SK-N-SH (cell line): ENCODE data around the gene NEK2. TPM values are rescaled to one million over a fixed set of nuclear protein-coding genes. Genes with fewer than 3 reads are reported as not detected.

ENCODE experiments used
- CTCF ChIA-PET: fragments of 300-600, 350-600 bp; formaldehyde crosslinking; extraction: SDS; loops from one replicate; lab custom pipeline; 2021; lab: Yijun Ruan, JAX
- POLR2A ChIA-PET: fragments of 350-600 bp; sonication (Branson Sonifier 250); formaldehyde crosslinking; extraction: SDS; loops from one replicate; lab custom pipeline; 2020; ENCODE audit warnings: antibody characterized with exemption, inconsistent platforms; lab: Yijun Ruan, JAX
- DNase-seq: peaks from one replicate; pipeline ENCODE4 v3.0.0; 2012
- H2AFZ ChIP-seq: fragments of 200-600 bp; sonication (generic); 2 replicates; pipeline ENCODE4 v1.8.1; 2016; ENCODE audit warnings: antibody characterized with exemption, mild to moderate bottlenecking, low read depth
- H3F3A ChIP-seq: fragments of 200-600 bp; sonication (generic); replicated peaks from 2 replicates; pipeline ENCODE3; 2016; ENCODE audit warnings: antibody characterized with exemption, mild to moderate bottlenecking; ENCODE audit not compliant: insufficient read depth
- H3K27ac ChIP-seq, 2 experiments: fragments of 200-500 bp in 1 of 2; fragments of 200-600 bp in 1 of 2; sonication (Bioruptor generic) in 1 of 2; sonication (generic), shearing (Covaris generic) in 1 of 2; 2 replicates each; pipeline versions ENCODE4 v1.5.1 to v1.6.1; 2014 to 2016; ENCODE audit warnings: low read depth in 2 of 2, inconsistent platforms in 1 of 2, low read length in 1 of 2, mild to moderate bottlenecking in 1 of 2, mixed read lengths in 1 of 2
- H3K27me3 ChIP-seq: fragments of 200-600 bp; sonication (generic), shearing (Covaris generic); 2 replicates; pipeline ENCODE4 v1.6.1; 2016; ENCODE audit warnings: mixed run types; ENCODE audit not compliant: insufficient read depth
- H3K36me3 ChIP-seq, 2 experiments: fragments of 200-500 bp in 1 of 2; fragments of 200-600 bp in 1 of 2; sonication (Bioruptor generic) in 1 of 2; sonication (generic) in 1 of 2; replicated peaks in 1 of 2; 2 replicates each; pipeline versions ENCODE3 to v1.5.1; 2014 to 2016; ENCODE audit warnings: low read length in 1 of 2, mild to moderate bottlenecking in 1 of 2; ENCODE audit not compliant: insufficient read depth in 2 of 2, control insufficient read depth in 1 of 2
- H3K4me1 ChIP-seq, 2 experiments: fragments of 200-500 bp in 1 of 2; fragments of 200-600 bp in 1 of 2; sonication (Bioruptor generic) in 1 of 2; sonication (generic), shearing (Covaris generic) in 1 of 2; 2 replicates each; pipeline versions ENCODE4 v1.5.1 to v1.6.1; 2014 to 2016; ENCODE audit warnings: low read depth in 1 of 2, low read length in 1 of 2, mixed run types in 1 of 2; ENCODE audit not compliant: insufficient read depth in 2 of 2, control insufficient read depth in 1 of 2
- H3K4me2 ChIP-seq: fragments of 200-600 bp; sonication (generic), shearing (Covaris generic); 2 replicates; pipeline ENCODE4 v1.6.1; 2017; ENCODE audit warnings: mixed run types
- H3K4me3 ChIP-seq, 2 experiments: fragments of 200-500 bp in 1 of 2; fragments of 200-600 bp in 1 of 2; sonication (Bioruptor generic) in 1 of 2; sonication (generic), shearing (Covaris generic) in 1 of 2; 2 replicates each; pipeline versions ENCODE4 v1.5.1 to v1.8.1; 2014 to 2016; ENCODE audit warnings: low read depth in 2 of 2, inconsistent platforms in 1 of 2, low read length in 1 of 2, mild to moderate bottlenecking in 1 of 2, mixed read lengths in 1 of 2, moderate library complexity in 1 of 2
- H3K79me2 ChIP-seq: fragments of 200-600 bp; sonication (generic); 2 replicates; pipeline ENCODE4 v1.8.1; 2017; ENCODE audit warnings: mild to moderate bottlenecking; ENCODE audit not compliant: insufficient read depth
- H3K9ac ChIP-seq: fragments of 200-600 bp; sonication (generic); 2 replicates; pipeline ENCODE4 v1.6.1; 2017; ENCODE audit warnings: mixed run types
- H3K9me2 ChIP-seq: fragments of 200-600 bp; sonication (generic); 2 replicates; pipeline ENCODE4 v1.6.1; 2017; ENCODE audit warnings: mixed run types
- H3K9me3 ChIP-seq: fragments of 200-600 bp; sonication (generic); 2 replicates; pipeline ENCODE4 v1.6.1; 2017; ENCODE audit warnings: mixed run types, mild to moderate bottlenecking, moderate library complexity
- H4K20me1 ChIP-seq: fragments of 200-600 bp; sonication (generic); 2 replicates; pipeline ENCODE4 v1.6.1; 2017; ENCODE audit warnings: mild to moderate bottlenecking, mixed run types; ENCODE audit not compliant: insufficient read depth
- GATA2 ChIP-seq: sonication (generic); formaldehyde crosslinking; IDR thresholded peaks from 2 replicates; pipeline ENCODE4 v1.5.0; 2020; ENCODE audit warnings: mild to moderate bottlenecking, missing genetic modification reagents
- MXI1 ChIP-seq: IDR thresholded peaks from 2 replicates; pipeline ENCODE4 v1.6.1; 2012; ENCODE audit warnings: mild to moderate bottlenecking, low read depth, low read length, improper control_type of control experiment
- TEAD4 ChIP-seq: IDR thresholded peaks from 2 replicates; pipeline ENCODE4 v1.4.0; 2012; ENCODE audit warnings: mild to moderate bottlenecking, borderline replicate concordance; ENCODE audit not compliant: insufficient read depth
- USF2 ChIP-seq: fragments of 150-350 bp; IDR thresholded peaks from 2 replicates; pipeline ENCODE4 v1.6.1; 2017; ENCODE audit warnings: antibody characterized with exemption, low read length, low read depth, borderline replicate concordance
- ZBTB33 ChIP-seq: IDR thresholded peaks from 2 replicates; pipeline ENCODE4 v1.4.0; 2012; ENCODE audit warnings: low read depth, borderline replicate concordance
- WGBS: methylation state at CpG from one replicate; pipeline ENCODE4 v1.1.6; 2017; ENCODE audit warnings: low lambda C conversion rate; 5-methylcytosine and 5-hydroxymethylcytosine counted together
- polyA plus RNA-seq, 3 experiments: library from polyadenylated mRNA; depleted of rRNA; stranded (reverse); fragments of >200 nt; gene quantifications; 2 replicates each; pipeline ENCODE4 v1.2.3, GENCODE V29; 2012
- TF ChIP-seq, protein P1 (sequence below): fragments of 200-600 bp; sonication (generic); IDR thresholded peaks from 2 replicates; pipeline ENCODE4 v1.6.1; 2017; ENCODE audit warnings: antibody characterized with exemption, mild to moderate bottlenecking, moderate library complexity

Gene NEK2
- polyA plus RNA-seq, 1 of the 3 experiments (the other 2 are of a cell fraction) = 9.4 TPM

DNA sequence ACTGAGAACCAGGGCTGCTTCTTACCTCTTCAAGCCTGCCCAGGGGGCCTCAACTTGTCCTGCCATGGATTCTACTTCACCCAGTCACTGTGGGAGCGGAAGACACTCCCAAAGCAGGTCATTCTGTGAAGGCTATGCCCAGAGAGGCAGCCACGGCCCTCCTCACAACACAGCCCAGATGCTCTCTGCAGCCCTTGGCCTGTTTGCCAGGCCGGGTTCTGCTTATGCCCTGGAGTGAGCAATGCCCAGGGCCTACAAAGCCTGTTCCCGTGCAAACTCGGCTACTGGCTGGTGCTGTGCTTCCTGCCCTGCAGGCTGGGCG, 62.7 kb downstream of the NEK2 start:
- Histone ChIP-seq H3K36me3 (no peaks in the 10 kb centered on the region), H3K27me3 (no peaks in the 10 kb centered on the region), H3K4me3 (no peak overlapping the region), H3K9me2 (no peaks in the 10 kb centered on the region), H3K9me3 (no peaks in the 10 kb centered on the region), H3K27ac (peak overlapping the region in 1 of 2 experiments; percentile 81; a peak in 2 of 4 replicates), H2AFZ (peak overlapping the region; percentile 91), H3K4me1 (peaks cover 0 to 18% of the 10 kb centered on the region in 2 experiments; a peak in 1 of 4 replicates), H3K4me2 (peak overlapping the region; percentile 20; the same call in 1 of the 2 replicates), H4K20me1 (no peaks in the 10 kb centered on the region)
- CTCF ChIA-PET = interaction anchor here (1.4 to 1.5 kb wide), 2 partner anchors 34 to 143 kb away, joined by 5 read pairs; partner anchors contain the start of gene SLC30A1
- WGBS = no CpG with 5 or more reads among the region's 6 CpGs
- TF ChIP-seq TEAD4 (no peak), GATA2 (no peak), MXI1 (no peak), USF2 (no peak), ZBTB33 (no peak)
- TF ChIP-seq, protein P1, sequence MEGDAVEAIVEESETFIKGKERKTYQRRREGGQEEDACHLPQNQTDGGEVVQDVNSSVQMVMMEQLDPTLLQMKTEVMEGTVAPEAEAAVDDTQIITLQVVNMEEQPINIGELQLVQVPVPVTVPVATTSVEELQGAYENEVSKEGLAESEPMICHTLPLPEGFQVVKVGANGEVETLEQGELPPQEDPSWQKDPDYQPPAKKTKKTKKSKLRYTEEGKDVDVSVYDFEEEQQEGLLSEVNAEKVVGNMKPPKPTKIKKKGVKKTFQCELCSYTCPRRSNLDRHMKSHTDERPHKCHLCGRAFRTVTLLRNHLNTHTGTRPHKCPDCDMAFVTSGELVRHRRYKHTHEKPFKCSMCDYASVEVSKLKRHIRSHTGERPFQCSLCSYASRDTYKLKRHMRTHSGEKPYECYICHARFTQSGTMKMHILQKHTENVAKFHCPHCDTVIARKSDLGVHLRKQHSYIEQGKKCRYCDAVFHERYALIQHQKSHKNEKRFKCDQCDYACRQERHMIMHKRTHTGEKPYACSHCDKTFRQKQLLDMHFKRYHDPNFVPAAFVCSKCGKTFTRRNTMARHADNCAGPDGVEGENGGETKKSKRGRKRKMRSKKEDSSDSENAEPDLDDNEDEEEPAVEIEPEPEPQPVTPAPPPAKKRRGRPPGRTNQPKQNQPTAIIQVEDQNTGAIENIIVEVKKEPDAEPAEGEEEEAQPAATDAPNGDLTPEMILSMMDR = no peak
- TF ChIP-seq, all 33 proteins: peak for 0
- Histone ChIP-seq H3K9ac (0 out of 2 replicates have a peak overlapping the region, but pooled peaks have one; percentile 33), H3F3A (peaks cover 16% of the 10 kb centered on the region), H3K79me2 (no peaks in the 10 kb centered on the region)
- DNase-seq = no peak
- POLR2A ChIA-PET = no interaction called here

Other genes with a start within 250 kb of the NEK2 start
- 0.08 and 0.24 TPM in 2 replicates for gene RD3, start 183.5 kb downstream of the NEK2 start, polyA plus RNA-seq (2012; rRNA removed)
- gene SLC30A1, start 96.5 kb downstream of the NEK2 start, polyA plus RNA-seq (2012; rRNA removed) = 6.9 and 7.2 TPM in 2 replicates
- 4.8 and 6.3 TPM in 2 replicates for gene LPGAT1, start 155.1 kb upstream of the NEK2 start, polyA plus RNA-seq (2012; rRNA removed)